ENCODE results near the gene RUNDC3A.

DNA sequence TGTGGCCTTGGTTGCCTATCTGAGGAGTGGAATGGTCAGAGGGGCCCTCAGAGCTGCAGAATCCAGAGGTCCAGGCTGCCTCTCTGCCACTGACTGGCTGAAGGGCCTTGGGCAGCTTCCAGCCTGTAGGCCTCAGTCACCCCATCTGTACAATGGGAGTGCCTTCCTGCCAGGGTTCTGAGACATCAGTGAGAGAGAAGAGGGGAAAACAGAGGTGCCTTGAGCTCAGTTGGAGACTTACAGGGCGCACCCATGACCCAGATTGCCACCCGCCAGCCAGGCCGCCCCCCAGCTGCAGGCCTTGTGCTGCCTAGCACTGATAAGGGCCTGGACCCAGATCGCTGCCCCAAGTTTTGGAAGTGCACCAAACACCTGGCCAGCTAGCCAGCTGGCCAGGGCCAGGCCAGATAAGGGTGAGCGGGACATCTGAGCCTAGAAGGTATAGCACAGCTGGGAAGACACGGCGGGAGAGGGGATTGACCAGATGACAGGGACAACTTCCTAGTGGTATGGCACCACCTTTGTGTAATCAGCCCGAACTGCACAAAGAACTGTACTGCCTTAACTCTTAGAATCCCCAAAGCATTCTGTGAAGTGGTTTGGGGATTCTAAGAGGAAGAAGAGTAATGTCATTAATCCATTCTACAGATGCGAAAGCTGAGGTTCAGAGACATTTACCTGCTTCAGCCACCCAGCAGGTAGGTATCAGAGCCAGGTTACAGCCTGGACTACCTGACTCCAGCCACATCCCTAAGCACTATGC lies 41.8 kb upstream of the RUNDC3A start:
- no peak for TF ChIP-seq CTCF (IDR thresholded peaks at IDR 0.05; ENCODE audit: borderline replicate concordance, extremely low read depth, low read length, poor library complexity, severe bottlenecking)
- no peak for TF ChIP-seq EZH2 (IDR thresholded peaks at IDR 0.05; ENCODE audit: borderline replicate concordance, low read depth, low read length, severe bottlenecking)
